Stimulated activated naive CD8-positive, alpha-beta T cell treated with anti-CD3 and anti-CD28 coated beads, Interleukin-15, Interleukin-2, amounts not matched to agents 100 ng/mL and 50 ng/mL, for 24 hours (primary cell): ENCODE data around the gene IGF1R.

ENCODE experiments used
- H3K27ac Mint-ChIP-seq: one replicate; pipeline ENCODE4 v1.8.0; 2021; ENCODE audit warnings: mild to moderate bottlenecking, mixed read lengths
- H3K27me3 Mint-ChIP-seq: one replicate; pipeline ENCODE4 v1.8.0; 2021; ENCODE audit warnings: mixed read lengths
- H3K36me3 Mint-ChIP-seq: one replicate; pipeline ENCODE4 v1.8.0; 2021; ENCODE audit warnings: low read depth, mixed read lengths
- H3K4me1 Mint-ChIP-seq: one replicate; pipeline ENCODE4 v1.8.0; 2021; ENCODE audit warnings: low read depth, mixed read lengths
- H3K4me3 Mint-ChIP-seq: one replicate; pipeline ENCODE4 v1.8.0; 2021; ENCODE audit warnings: mild to moderate bottlenecking, mixed read lengths
- H3K9me3 Mint-ChIP-seq: one replicate; pipeline ENCODE4 v1.8.0; 2021; ENCODE audit warnings: mixed read lengths

The IGF1R gene

DNA sequence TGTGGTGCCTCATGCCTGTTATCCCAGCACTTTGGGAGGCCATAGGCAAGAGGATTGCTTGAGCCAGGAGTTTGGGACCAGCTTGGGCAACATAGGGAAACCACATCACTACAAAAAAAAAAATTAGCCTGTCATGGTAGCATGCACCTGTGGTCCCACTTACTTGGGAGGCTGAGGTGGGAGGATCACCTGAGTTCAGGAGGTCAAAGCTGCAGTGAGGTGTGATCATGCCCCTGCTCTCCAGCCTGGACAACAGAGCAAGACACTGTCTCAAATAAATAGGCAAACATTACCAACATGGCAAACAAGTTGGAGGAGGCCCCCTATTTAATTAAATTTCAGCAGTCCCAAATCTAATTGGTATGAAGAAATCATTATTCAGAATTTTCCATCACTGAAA, 215.6 kb downstream of the IGF1R start:
- Mint-ChIP-seq H3K36me3 (no peaks in the 10 kb centered on the region), H3K27me3 (no peaks in the 10 kb centered on the region), H3K9me3 (no peaks in the 10 kb centered on the region), H3K4me3 (no peak overlapping the region), H3K27ac (no peak overlapping the region), H3K4me1 (peaks cover 33% of the 10 kb centered on the region)

- peak overlapping the region; percentile 77 for H3K4me3 Mint-ChIP-seq
- H3K4me1 Mint-ChIP-seq, result peaks cover 17% of the 10 kb centered on the region
- H3K9me3 Mint-ChIP-seq, result no peaks in the 10 kb centered on the region
- H3K36me3 Mint-ChIP-seq, result no peaks in the 10 kb centered on the region
- H3K27ac Mint-ChIP-seq, result peak overlapping the region; percentile 85
- H3K27me3 Mint-ChIP-seq, result no peaks in the 10 kb centered on the region
These were observed 217.3 kb downstream of the IGF1R start for GRCh38 chr15:98865397-98866339.

DNA sequence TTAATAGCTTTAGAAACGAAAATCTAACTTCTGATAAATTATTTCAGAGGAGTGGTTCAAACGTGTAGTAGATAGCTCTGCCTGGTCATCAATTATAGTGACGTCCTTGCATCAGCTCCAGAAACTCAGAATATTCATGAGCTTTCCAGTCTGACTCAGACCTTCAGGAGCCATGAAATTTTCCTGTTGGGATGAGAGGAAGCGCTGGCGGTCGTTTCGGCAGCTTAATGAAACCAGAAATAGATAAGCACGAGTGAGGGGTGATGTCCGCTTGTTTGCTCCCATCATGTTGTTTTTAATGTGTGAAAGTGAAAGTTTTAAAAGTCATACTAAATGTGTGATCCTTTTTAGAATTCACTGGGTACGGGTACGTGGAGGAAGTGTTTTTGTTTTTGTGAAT, 218.2 kb downstream of the IGF1R start:
- peaks cover 3% of the 10 kb centered on the region for H3K36me3 Mint-ChIP-seq
- H3K4me3 Mint-ChIP-seq, result peak overlapping the region; percentile 77
- H3K27ac Mint-ChIP-seq, result peak overlapping the region; percentile 85
- H3K4me1 Mint-ChIP-seq, result peaks cover 14% of the 10 kb centered on the region
- no peaks in the 10 kb centered on the region for H3K27me3 Mint-ChIP-seq
- no peaks in the 10 kb centered on the region for H3K9me3 Mint-ChIP-seq

GRCh38 chr15:98868564-98868963, 220.2 kb downstream of the IGF1R start:
- H3K9me3 Mint-ChIP-seq, result no peaks in the 10 kb centered on the region

DNA sequence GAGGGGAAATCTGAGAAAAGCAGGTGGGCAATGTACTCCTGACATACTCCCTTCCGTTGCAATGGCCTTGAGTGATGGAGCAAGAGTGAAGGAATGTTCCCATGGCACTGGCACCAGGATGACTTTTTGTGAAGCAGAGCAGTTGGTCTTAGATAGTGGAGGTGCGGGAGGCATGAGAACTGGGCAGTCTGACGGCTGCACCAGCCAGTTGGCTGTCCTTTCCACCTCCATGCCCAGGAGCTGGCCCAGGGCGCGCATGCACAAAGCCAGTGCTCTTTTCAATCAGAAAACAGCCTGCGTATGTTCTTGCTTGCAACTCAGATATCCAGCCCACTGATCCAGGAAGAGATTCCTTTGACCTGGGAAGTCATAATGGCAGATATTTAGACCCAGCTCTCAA, 222.4 kb downstream of the IGF1R start:
- Mint-ChIP-seq H3K4me1 (peaks cover 33% of the 10 kb centered on the region), H3K36me3 (peaks cover 4% of the 10 kb centered on the region), H3K4me3 (no peak overlapping the region), H3K9me3 (no peaks in the 10 kb centered on the region), H3K27me3 (no peaks in the 10 kb centered on the region), H3K27ac (no peak overlapping the region)

More at GRCh38 chr15:98868564-98868963, 220.2 kb downstream of the IGF1R start:
- no peak overlapping the region for H3K27ac Mint-ChIP-seq
- peaks cover 4% of the 10 kb centered on the region for H3K36me3 Mint-ChIP-seq
- H3K4me3 Mint-ChIP-seq, result no peak overlapping the region
- H3K4me1 Mint-ChIP-seq, result peaks cover 18% of the 10 kb centered on the region
- no peaks in the 10 kb centered on the region for H3K27me3 Mint-ChIP-seq

DNA sequence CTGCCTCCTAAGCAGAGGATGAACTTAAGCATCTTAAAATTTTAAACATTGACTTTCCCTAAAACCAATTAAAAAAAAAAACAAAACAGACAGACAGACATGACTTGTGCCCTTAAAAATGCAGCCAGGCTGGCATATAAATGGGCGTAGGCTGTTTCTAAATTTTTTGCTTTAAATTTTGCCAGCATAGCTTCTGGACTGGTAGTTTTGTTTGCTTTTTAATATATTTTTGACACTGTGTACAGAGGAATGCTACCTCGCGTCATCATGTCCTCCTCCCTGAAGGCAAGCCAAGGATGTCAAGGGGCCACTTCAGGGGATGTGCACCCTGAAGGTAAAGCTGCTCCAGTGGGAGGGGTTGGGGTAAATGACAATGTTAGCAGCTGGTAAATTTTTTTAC, 224.4 kb downstream of the IGF1R start:
- H3K9me3 Mint-ChIP-seq, result no peaks in the 10 kb centered on the region
- peaks cover 4% of the 10 kb centered on the region for H3K36me3 Mint-ChIP-seq
- H3K4me1 Mint-ChIP-seq, result peaks cover 27% of the 10 kb centered on the region
- no peaks in the 10 kb centered on the region for H3K27me3 Mint-ChIP-seq
- no peak overlapping the region for H3K4me3 Mint-ChIP-seq
- no peak overlapping the region for H3K27ac Mint-ChIP-seq

- no peak overlapping the region for H3K27ac Mint-ChIP-seq
- no peaks in the 10 kb centered on the region for H3K9me3 Mint-ChIP-seq
- peaks cover 4% of the 10 kb centered on the region for H3K36me3 Mint-ChIP-seq
- peak overlapping the region; percentile 21 for H3K4me3 Mint-ChIP-seq
- H3K4me1 Mint-ChIP-seq, result peaks cover 27% of the 10 kb centered on the region
- H3K27me3 Mint-ChIP-seq, result no peaks in the 10 kb centered on the region
These were observed 225.3 kb downstream of the IGF1R start for GRCh38 chr15:98873441-98874218.

GRCh38 chr15:98874370-98874769, 226.0 kb downstream of the IGF1R start:
- peaks cover 27% of the 10 kb centered on the region for H3K4me1 Mint-ChIP-seq
- H3K9me3 Mint-ChIP-seq, result no peaks in the 10 kb centered on the region
- H3K4me3 Mint-ChIP-seq, result no peak overlapping the region
- no peaks in the 10 kb centered on the region for H3K27me3 Mint-ChIP-seq
- H3K36me3 Mint-ChIP-seq, result peaks cover 4% of the 10 kb centered on the region
- H3K27ac Mint-ChIP-seq, result no peak overlapping the region

DNA sequence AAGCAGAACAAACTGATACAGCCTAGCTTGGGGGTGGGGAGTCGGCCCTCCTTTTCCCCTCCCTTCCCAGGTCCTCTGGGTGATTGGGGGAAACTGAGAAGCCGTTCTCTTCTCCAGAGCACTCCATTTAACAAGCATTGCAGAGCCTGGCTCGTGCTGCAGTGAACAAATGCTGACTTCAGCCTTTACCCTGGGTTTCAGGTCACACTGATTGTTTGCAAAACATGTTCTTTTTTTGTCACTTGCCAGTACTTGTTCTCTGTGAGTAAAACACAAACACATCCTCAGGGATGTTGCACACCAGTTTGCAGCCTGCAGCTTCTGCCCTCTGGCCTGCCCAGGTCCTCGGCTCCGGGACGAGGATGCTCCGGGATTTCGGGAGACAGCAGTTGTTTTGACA, 226.4 kb downstream of the IGF1R start:
- no peaks in the 10 kb centered on the region for H3K9me3 Mint-ChIP-seq
- no peak overlapping the region for H3K4me3 Mint-ChIP-seq
- peaks cover 27% of the 10 kb centered on the region for H3K4me1 Mint-ChIP-seq
- H3K36me3 Mint-ChIP-seq, result peaks cover 4% of the 10 kb centered on the region
- no peak overlapping the region for H3K27ac Mint-ChIP-seq
- no peaks in the 10 kb centered on the region for H3K27me3 Mint-ChIP-seq

DNA sequence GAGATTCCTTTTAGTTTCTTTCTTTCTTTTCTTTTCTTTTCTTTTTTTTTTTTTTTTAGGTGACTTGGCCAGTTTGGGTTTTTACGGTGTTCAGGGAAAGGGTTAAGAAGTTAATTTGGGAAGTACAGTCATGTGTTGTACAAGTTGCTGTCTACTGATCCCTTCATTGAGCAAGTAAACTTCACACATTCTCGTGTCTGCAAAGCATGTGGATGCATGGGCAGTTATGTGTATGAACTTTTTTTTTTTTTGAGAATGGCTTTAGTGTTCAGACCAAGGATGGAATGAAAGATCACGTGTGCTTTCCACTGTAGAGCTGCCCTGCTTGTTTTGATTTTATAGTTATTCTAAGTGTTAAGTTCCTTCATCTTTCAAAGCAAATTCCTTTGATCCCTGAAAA, 227.0 kb downstream of the IGF1R start:
- H3K4me1 Mint-ChIP-seq, result peaks cover 27% of the 10 kb centered on the region

GRCh38 chr15:98876451-98877369, 228.4 kb downstream of the IGF1R start:
- no peaks in the 10 kb centered on the region for H3K36me3 Mint-ChIP-seq
- H3K4me1 Mint-ChIP-seq, result peaks cover 24% of the 10 kb centered on the region
- H3K27ac Mint-ChIP-seq, result no peak overlapping the region
- no peaks in the 10 kb centered on the region for H3K27me3 Mint-ChIP-seq
- no peak overlapping the region for H3K4me3 Mint-ChIP-seq
- H3K9me3 Mint-ChIP-seq, result no peaks in the 10 kb centered on the region

More for the DNA sequence above, 227.0 kb downstream of the IGF1R start:
- peaks cover 4% of the 10 kb centered on the region for H3K36me3 Mint-ChIP-seq
- H3K4me3 Mint-ChIP-seq, result no peak overlapping the region
- H3K9me3 Mint-ChIP-seq, result no peaks in the 10 kb centered on the region
- no peak overlapping the region for H3K27ac Mint-ChIP-seq
- H3K27me3 Mint-ChIP-seq, result no peaks in the 10 kb centered on the region

DNA sequence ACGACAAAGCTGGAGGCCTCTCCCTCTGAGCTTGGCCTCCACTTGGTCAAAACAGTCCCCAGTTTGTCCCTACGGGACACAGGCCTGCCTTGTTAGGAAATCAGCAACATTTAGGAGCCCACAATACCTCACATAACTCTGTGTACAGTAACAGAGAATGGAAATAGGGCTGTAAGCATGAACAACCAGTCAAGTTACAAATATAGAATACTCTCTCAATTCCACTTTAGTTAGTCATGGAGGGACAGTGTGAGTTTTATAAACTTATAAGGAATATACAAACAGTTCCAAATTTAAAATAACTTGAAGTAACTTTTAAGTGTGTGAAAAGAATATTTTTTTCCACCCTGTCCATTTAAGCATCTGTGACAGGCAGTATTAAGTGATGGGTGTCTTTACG, 229.8 kb downstream of the IGF1R start:
- Mint-ChIP-seq H3K9me3 (no peaks in the 10 kb centered on the region), H3K27ac (no peak overlapping the region), H3K27me3 (no peaks in the 10 kb centered on the region), H3K36me3 (no peaks in the 10 kb centered on the region), H3K4me1 (peaks cover 24% of the 10 kb centered on the region), H3K4me3 (no peak overlapping the region)

GRCh38 chr15:98878862-98879261, 230.5 kb downstream of the IGF1R start:
- Mint-ChIP-seq H3K9me3 (no peaks in the 10 kb centered on the region), H3K27me3 (no peaks in the 10 kb centered on the region), H3K27ac (no peak overlapping the region), H3K36me3 (no peaks in the 10 kb centered on the region), H3K4me3 (no peak overlapping the region), H3K4me1 (peaks cover 17% of the 10 kb centered on the region)
